Measurements from ENCODE around the gene WRAP53.

Gene WRAP53

DNA sequence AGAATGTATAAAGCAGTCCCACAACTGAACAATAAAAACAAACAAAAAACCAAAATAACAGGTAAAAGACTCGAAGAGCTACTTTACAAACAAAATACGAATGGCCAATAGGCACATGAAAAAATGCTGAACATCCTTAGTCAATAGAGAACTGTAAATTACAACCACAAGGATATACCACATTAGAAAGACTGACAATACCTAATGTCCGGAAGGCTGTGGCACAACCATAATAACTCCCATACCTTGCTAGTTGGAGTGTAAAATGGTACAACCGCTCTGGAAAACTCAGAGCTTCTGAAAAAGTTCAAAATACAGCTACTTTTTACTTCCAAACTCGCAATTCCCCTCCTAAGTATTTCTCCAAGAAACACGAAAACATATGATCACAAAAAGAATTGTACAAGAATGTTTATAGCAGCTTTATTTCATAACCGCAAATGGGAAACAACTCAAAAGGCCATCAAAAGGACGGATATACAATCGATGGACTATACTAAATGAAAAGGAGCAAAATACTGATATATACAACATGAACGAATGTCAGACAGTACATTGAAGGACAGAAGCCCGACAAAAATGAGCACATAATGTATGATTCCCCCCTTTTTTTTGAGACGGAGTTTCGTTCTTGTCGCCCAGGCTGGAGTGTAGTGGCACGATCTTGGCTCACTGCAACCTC is 3.3 kb upstream of the WRAP53 start:
- no peak for DNase-seq

DNA sequence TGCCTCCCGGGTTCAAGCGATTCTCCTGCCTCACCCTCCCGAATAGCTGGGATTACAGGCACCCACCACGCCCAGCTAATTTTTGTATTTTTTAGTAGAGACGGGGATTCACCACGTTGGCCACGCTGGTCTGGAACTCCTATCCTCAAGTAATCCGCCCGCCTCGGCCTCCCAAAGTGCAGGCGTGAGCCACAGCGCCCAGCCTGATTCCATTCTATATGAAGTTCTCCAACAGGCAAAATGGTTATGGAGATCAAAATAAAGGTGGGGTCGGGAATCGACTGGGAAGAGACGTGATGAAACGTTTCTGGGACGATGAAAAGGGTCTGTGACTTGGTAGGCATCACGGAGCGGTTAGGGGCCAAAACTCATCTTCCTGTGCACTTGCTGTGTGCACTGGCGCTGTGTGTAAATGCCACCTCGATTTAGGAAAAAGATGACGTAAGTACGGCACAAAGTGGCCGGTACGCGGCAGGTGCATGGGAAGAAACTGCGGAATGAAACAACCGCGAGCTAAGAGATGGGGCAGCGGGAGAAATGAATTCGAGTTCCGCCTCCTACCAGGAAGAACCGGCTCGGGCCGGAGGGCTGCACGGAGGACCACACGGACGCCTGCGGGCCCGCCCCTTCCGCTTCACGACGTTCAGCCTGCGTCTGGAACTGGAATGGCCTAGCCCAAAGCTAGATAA is 2.6 kb upstream of the WRAP53 start:
- DNase-seq: peak; percentile 72

DNA sequence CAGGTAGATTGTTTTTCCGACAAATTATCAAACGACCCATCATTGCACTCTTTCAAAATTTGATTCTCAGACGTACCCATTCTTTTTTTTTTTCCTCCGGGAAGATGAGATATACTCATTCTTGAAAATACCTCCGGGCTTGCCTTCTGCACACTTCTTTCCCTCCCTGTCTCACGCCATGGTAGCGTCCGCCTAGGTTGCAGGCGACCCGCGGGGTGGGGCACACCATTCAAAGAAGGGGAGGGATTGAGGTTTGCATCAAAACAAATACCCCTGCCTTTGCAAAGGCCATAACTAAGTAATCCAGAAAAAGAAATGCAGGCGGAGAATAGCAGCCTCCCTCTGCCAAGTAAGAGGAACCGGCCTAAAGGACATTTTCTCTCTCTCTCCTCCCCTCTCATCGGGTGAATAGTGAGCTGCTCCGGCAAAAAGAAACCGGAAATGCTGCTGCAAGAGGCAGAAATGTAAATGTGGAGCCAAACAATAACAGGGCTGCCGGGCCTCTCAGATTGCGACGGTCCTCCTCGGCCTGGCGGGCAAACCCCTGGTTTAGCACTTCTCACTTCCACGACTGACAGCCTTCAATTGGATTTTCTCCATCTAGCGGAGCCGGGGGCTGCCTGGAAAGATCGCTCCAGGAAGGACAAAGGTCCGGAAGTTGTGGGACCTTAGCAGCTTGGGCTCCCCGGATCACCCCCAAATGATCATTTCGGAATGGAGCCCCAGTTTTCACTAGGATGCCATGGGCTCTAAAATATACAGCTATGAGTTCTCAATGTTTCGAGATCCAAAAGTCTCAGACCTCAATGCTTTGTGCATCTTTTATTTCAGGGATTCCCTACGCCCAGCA is 1.8 kb upstream of the WRAP53 start:
- DNase-seq: peak; percentile 72

DNA sequence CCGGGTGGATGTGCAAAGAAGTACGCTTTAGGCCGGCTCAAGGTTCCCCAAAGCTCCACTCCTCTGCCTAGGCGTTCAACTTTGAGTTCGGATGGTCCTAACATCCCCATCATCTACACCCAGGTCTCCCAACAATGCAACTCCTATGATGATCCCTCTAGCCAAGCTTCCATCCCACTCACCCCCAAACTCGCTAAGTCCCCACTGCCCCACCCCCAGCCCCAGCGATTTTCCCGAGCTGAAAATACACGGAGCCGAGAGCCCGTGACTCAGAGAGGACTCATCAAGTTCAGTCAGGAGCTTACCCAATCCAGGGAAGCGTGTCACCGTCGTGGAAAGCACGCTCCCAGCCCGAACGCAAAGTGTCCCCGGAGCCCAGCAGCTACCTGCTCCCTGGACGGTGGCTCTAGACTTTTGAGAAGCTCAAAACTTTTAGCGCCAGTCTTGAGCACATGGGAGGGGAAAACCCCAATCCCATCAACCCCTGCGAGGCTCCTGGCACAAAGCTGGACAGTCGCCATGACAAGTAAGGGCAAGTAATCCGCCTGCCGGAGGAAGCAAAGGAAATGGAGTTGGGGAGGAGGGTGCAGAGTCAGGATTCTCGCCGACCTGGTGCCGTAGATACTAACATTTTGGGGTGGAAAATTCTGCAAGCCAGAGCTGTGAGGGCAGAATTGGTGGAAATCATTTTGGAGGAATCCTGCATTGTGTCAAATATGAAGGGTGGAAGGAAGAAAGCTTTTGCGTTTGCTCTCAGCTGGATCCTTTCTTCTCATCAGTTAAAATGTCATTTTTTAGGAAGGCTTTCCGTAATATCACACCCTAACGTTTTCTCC is 987 bp upstream of the WRAP53 start, which contains the start of gene TP53:
TSS of gene TP53 (minus strand) at position 419 of the 836 bp plus-strand sequence. CDS start 10,896 bp downstream, outside the sequence.
- DNase-seq: peak; percentile 64

DNA sequence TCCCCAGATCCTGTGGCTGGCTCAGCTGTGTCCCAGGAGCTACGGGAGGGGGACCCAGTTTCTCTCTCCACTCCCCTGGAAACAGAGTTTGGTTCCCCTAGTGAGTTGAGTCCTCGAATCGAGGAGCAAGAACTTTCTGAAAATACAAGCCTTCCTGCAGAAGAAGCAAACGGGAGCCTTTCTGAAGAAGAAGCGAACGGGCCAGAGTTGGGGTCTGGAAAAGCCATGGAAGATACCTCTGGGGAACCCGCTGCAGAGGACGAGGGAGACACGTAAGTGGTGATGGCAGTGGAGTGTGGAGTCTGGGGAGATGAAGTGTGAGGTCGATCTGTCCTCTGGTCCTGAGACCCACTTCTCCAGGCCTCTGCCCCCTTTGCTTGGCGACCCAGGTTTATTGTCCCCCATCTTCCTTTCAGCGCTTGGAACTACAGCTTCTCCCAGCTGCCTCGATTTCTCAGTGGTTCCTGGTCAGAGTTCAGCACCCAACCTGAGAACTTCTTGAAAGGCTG is 585 bp downstream of the WRAP53 start:
- DNase-seq: no peak

DNA sequence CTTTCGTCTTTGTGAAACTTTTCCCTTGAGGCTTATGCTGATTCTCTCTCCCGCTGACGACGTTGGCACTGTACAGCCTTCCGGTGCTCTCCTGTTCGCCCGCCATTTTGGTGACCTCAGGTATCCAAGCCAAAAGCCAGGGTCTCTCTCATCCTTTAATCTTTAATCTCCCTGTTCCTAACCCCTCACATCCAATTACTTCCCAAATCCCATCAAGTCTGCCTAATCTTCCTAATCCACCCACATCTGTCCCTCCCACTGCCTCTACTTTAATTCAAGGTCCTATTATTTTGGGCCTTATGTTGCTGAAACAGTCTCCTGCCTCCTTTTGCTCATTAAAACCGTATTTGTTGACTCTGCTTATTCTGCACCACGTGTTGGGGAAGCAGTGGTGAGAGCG is 7.3 kb downstream of the WRAP53 start:
- DNase-seq: no peak

DNA sequence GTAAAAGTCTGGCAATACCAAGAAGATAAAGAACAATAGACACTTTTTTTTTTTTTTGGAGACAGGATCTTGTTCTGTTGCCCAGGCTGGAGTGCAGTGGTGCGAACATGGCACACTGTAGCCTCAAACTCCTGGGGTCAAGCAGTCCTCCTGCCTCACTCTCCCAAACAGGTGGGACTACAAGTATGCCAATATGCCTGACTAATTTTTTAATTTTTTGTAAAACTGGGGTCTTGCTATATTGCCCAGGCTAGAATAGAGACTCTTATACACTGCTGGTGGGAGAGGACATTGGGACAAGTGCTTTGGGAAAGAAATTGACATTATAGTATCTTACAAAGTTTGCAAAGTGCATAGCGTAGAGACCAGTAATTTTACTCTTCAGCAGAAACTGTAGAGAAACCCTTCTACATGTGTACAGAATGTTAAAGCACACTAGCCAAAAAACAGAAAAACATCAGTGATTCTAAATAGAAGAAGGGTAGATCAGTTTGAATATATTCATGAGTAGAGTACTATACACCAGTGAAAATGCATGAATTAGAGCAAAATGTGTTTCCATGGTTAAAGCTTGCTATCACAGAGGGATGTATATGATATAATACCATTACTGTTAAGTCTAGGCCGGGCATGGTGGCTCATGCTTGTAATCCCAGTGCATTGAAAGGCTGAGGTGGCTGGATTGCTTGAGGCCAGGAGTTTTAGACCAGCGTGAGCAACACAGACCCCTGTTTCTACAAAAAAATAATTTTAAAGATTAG is 9.7 kb downstream of the WRAP53 start:
- DNase-seq: no peak

DNA sequence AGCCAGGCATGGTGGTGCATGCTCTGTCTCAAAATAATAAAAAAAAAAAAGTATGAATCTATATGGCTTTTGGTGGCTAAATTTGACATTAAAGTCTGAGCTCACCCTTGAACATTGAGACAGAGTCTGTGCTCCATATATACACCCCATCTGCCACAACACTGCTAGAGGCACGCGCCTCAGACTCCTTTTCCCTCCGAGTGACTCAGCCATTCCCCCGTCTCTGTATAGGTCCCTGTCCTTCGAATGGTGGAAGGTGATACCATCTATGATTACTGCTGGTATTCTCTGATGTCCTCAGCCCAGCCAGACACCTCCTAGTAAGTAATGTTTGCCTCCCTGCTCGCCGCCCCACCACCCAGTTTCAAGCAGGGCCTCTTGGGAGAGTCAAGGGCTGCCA is 12.2 kb downstream of the WRAP53 start:
- no peak for DNase-seq

DNA sequence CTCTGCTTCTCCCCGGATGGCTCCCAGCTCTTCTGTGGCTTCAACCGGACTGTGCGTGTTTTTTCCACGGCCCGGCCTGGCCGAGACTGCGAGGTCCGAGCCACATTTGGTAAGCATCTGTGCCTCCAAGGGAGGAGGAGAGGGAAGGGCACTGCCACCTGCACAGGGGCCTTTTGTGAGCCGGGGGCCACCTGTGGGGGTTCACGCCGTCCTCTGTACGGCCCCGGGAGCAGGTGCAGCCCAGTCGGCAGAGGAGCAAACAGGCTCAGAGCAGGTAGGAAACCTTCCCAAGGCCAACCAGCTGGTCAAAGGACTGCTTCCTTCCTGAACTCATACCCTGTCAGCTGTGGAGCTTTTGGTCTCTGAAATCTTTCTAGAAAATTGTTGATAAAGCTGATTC is 13.4 kb downstream of the WRAP53 start:
- no peak for DNase-seq

DNA sequence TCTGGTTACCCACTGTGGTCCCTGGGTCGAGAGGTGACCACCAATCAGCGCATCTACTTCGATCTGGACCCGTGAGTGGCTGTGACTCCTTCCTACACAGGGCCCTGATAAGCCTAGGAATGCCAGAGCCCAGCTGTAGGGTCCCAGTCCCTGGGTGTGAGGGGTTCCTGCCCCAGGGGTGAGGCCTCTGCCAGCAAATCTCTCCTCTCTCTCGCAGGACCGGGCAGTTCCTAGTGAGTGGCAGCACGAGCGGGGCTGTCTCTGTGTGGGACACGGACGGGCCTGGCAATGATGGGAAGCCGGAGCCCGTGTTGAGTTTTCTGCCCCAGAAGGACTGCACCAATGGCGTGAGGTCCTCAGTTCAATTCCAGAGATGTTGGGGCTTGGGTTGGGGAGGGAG is 14.5 kb downstream of the WRAP53 start:
- no peak for DNase-seq

DNA sequence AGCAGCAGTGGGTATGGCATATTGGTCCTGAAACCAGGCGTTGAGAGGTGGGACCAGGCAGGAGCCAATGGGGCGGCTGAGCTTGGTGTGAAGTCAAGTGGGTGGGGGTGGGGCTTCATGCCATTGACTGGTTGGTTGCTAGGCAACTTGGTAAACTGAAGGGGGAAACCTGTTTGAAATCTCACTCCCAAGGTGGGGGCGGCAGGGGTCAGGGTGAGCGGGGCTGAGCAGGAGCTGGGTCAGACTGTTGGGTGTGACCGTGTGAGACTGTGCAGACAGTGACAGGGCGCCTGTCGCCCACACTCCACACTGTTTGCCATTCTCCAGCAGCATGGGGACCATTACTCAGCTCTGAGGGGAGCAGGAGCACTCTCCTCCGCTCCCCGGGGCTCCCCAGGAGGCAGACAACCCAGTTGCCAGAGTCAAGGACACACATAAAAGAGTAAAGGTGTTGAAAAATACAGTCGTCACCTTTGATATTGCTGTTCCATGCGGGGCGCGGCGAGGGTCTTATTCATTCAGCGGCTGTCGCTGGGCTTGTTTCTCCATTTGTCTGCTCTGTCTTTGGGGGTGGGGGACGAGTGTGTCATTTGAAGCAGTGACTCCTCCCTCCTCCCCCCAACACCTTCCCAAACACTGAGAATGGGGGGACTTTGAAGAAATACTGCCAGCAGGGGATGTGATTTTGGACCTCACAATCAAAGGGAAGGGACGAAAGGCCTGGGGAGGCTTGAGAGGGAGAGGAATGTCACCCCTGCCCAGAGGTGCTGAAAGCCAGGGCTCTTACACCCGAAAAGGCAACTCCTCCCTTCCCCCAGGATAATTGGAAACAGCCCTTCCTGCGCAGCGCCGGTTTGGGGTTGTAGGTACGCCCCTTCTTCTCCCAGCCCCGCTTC is 15.6 kb downstream of the WRAP53 start:
- no peak for DNase-seq

DNA sequence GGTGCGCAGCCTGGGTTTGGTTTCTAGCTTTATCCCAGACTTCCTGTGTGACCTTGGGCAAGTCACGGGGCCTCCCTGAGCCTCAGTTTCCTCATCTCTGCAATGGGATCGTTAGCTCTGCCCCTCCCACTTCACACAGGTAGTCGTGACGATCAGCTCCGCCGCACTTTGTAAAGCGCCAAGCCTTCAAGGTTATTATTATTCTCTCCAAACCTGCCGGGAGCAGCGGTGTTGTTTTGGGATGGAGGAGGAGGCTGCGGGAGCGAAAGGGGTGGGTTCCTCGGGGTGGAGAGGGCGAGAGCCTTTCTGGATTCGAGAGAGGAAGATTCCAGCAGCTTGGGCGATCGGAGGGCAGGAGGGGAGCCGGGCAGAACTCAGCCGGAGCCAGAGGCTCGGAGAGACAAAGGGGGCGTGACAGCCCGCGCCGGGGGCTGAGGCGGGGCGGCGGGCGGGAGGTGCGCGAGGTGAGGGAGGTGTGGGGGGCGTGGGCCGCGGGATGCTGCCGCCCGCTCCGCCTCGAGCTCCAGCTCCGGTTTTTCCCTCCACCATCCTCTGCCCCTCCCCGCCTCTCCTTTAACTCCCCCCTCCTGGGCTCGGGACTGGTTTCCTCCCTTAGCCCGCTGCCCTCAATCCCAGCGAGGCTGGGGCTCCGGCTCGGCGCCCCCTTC is 16.5 kb downstream of the WRAP53 start, which contains the start of gene EFNB3:
TSS of gene EFNB3 (plus strand) at position 602 of the 668 bp plus-strand sequence. CDS start 397 bp downstream, outside the sequence.
- no peak for DNase-seq

DNA sequence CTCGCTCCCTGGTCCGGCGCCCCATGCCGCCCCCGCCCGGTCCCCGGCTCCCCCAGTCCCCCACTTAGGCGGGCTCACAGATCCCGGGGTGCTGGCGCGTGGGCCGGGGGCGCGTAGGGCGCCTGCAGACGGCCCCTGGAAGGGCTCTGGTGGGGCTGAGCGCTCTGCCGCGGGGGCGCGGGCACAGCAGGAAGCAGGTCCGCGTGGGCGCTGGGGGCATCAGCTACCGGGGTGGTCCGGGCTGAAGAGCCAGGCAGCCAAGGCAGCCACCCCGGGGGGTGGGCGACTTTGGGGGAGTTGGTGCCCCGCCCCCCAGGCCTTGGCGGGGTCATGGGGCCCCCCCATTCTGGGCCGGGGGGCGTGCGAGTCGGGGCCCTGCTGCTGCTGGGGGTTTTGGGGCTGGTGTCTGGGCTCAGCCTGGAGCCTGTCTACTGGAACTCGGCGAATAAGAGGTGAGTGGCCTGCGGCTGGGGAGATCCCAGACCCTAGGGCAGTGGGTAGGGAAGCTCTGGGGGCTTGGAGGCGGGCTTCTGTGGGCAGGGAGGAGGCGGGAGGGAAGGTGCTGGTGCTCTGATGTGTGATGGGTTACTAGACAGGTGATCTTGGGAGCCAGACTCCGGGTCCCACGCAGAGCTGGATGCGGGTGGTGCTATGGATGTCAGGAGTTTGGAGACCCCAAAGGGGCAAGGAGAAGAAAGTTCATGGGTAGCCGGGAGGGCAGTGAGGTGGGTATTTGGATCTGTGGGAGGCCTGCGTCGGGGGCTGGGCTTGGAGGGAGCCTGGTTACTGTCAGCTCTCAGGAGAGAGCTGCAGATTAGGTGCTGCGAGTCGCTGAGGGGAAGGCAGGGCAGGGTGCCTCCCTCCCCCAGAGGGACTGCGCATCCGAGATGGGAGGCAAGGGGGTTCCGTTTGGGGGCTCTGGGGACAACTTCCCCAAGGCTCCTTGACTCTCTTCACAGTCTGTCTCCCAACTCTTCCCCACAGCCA is 17.3 kb downstream of the WRAP53 start:
- DNase-seq: no peak

DNA sequence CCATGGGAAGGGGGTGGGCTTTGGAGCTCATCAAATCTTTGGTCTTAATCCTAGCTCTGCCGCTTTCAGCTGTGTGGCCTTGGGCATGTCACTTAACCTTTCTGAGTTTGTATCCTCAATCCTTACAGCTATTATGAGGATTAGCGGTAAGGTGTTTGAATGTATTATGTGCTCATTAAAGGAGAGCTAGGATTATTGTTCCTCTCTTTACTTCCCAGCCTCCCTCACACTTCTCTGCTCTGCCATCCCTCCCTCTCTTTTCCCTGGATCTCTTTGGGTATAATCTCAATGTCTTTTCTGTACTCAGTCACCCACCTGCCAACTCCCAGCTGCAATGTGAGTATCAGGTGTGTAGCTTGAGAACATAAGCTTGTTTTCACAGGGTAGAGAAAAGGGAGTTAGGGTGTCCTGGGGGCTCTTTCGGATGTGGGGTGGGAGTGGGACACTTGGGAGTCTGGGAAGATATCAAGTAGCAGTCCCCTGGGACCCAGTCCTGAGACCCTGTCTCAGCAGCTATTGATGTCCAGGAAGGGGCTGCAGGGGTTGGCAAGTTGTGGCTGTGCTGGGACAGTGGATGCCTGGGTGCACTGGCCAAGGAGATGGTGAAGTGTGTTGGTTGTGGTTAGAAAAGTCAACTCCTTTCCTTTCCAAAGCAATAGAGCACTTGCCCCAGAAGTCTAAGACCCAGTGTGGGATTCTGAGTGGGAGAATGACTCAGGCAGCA is 18.5 kb downstream of the WRAP53 start:
- no peak for DNase-seq

DNA sequence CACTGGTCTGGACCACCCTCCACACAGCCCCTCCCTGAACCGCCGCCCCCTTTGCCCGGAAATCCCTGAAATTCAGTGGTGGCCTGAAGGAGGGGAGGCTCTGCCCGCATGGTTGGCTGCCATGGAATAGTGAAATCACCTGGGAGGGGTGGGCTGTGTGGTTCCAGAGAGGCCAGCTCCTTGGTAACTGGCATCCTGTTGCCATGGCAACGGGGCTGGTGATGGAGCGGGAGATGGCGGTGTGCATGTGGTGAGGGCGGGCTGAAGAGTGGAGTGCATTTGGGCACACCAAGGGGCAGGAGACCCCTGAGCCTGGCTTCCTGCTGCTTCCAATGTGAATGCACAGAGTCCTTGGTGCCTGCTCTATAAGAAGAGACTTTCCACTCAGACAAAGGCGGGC is 19.2 kb downstream of the WRAP53 start:
- no peak for DNase-seq

DNA sequence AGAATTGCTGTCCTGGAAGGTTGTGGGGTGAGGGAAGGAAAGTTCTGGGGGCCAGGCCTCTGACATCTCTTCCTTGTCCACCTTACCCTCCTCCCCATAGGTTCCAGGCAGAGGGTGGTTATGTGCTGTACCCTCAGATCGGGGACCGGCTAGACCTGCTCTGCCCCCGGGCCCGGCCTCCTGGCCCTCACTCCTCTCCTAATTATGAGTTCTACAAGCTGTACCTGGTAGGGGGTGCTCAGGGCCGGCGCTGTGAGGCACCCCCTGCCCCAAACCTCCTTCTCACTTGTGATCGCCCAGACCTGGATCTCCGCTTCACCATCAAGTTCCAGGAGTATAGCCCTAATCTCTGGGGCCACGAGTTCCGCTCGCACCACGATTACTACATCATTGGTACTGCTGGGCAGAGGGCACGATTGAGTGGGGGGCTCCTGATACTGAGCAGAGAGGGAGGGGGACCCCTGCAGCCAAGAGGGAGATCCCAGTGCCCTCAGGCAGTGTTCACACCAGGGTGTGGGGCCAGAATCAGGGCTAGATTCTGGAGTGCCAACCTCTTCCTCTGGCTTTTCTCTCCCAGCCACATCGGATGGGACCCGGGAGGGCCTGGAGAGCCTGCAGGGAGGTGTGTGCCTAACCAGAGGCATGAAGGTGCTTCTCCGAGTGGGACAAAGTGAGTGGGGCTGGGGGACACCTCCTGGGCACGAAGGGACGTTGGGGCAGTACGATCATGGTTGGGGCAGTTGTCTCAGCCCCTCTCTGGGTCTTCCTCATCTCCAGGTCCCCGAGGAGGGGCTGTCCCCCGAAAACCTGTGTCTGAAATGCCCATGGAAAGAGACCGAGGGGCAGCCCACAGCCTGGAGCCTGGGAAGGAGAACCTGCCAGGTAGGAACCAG is 19.8 kb downstream of the WRAP53 start:
- DNase-seq: no peak

DNA sequence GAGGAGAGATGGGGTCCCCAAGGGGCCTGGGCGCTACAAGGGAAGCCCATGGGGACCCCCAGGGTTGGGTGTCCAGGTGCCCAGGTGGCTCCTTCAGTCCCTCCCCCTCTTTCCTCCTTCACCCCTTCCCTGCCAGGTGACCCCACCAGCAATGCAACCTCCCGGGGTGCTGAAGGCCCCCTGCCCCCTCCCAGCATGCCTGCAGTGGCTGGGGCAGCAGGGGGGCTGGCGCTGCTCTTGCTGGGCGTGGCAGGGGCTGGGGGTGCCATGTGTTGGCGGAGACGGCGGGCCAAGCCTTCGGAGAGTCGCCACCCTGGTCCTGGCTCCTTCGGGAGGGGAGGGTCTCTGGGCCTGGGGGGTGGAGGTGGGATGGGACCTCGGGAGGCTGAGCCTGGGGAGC is 20.8 kb downstream of the WRAP53 start:
- DNase-seq: no peak
